ENCODE data around the gene MRPS9. TPM values are rescaled to one million over a fixed set of nuclear protein-coding genes. Genes with fewer than 3 reads are reported as not detected.

The MRPS9 gene
- total and polyA plus RNA-seq, 8 donors, result 8.7 to 30.9 (median 22.4) TPM; not detected in 1

DNA sequence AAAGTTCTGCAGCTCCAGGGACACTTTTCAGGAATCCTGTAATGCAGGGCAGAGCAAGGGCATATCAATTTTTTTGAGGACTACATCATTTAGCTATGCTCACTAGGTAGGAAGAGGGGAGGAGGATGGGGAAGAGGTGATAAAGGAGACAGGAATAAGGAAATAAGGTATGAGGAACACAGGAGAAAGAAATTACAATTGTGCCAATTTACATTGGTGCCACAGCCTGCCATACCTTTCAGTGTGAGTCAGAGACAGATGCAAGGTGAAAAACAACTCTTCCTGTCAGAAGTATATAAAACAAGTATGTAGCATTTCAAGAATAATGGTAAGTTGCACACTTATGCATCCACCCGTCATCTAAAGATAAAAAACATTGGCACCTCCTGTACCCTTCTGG lies 5.4 kb upstream of the MRPS9 start:
- Histone ChIP-seq H3K4me1 (peaks cover 0 to 9% (median 7%) of the 10 kb centered on the region in 4 donors), H3K27ac (no peak overlapping the region), H3K9me3 (no peaks in the 10 kb centered on the region), H3K27me3 (no peaks in the 10 kb centered on the region), H3K36me3 (no peaks in the 10 kb centered on the region), H3K4me3 (no peak overlapping the region)
- WGBS, 5 donors, result 73 to 92% (median 81%) methylated on average over 1 of the region's 1 CpG
- TF ChIP-seq, protein P1, sequence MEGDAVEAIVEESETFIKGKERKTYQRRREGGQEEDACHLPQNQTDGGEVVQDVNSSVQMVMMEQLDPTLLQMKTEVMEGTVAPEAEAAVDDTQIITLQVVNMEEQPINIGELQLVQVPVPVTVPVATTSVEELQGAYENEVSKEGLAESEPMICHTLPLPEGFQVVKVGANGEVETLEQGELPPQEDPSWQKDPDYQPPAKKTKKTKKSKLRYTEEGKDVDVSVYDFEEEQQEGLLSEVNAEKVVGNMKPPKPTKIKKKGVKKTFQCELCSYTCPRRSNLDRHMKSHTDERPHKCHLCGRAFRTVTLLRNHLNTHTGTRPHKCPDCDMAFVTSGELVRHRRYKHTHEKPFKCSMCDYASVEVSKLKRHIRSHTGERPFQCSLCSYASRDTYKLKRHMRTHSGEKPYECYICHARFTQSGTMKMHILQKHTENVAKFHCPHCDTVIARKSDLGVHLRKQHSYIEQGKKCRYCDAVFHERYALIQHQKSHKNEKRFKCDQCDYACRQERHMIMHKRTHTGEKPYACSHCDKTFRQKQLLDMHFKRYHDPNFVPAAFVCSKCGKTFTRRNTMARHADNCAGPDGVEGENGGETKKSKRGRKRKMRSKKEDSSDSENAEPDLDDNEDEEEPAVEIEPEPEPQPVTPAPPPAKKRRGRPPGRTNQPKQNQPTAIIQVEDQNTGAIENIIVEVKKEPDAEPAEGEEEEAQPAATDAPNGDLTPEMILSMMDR (IDR thresholded peaks at IDR 0.05), result no peak
- TF ChIP-seq EP300 (IDR thresholded peaks at IDR 0.05) (no peak), POLR2AphosphoS5 (IDR thresholded peaks at IDR 0.05) (no peak), POLR2A (IDR thresholded peaks at IDR 0.05) (no peak)
- DNase-seq, result no peak
- intact Hi-C loops (cut with DNase I; ENCODE audit: low total_unique reads), result no loop called here

- no peaks in the 10 kb centered on the region for H3K9me3 ChIP-seq
These were observed 3.7 kb upstream of the MRPS9 start for GRCh38 chr2:105034170-105034569.

GRCh38 chr2:105038383-105039061 lies 653 bp downstream of the MRPS9 start:
- Histone ChIP-seq H3K27me3 (no peaks in the 10 kb centered on the region), H3K9me3 (no peaks in the 10 kb centered on the region), H3K4me3 (peak overlapping the region; percentile 72 to 90 (median 81)), H3K36me3 (no peaks in the 10 kb centered on the region), H3K4me1 (peaks cover 0 to 53% (median 31%) of the 10 kb centered on the region in 4 donors), H3K27ac (peak overlapping the region; percentile 75 to 90 (median 85))
- WGBS, 5 donors, result 3 to 8% (median 6%) methylated on average over 17 of the region's 17 CpGs
- intact Hi-C loops (cut with DNase I; ENCODE audit: low total_unique reads), result no loop called here
- DNase-seq, result no peak
- TF ChIP-seq POLR2AphosphoS5 (IDR thresholded peaks at IDR 0.05) (no peak), POLR2A (IDR thresholded peaks at IDR 0.05) (no peak), EP300 (IDR thresholded peaks at IDR 0.05) (no peak)
- TF ChIP-seq, protein P1 (IDR thresholded peaks at IDR 0.05), result no peak

More at GRCh38 chr2:105034170-105034569, 3.7 kb upstream of the MRPS9 start:
- no peak for TF ChIP-seq POLR2A (IDR thresholded peaks at IDR 0.05)
- no peak for TF ChIP-seq EP300 (IDR thresholded peaks at IDR 0.05)
- TF ChIP-seq, protein P1 (IDR thresholded peaks at IDR 0.05), result no peak
- intact Hi-C loops (cut with DNase I; ENCODE audit: low total_unique reads), result no loop called here
- WGBS, 5 donors, result 91 to 100% (median 100%) methylated on average over 1 of the region's 1 CpG
- Histone ChIP-seq H3K4me1 (peaks cover 0 to 18% (median 14%) of the 10 kb centered on the region in 4 donors), H3K36me3 (no peaks in the 10 kb centered on the region), H3K27me3 (no peaks in the 10 kb centered on the region), H3K27ac (no peak overlapping the region), H3K4me3 (no peak overlapping the region)
- DNase-seq, result no peak

DNA sequence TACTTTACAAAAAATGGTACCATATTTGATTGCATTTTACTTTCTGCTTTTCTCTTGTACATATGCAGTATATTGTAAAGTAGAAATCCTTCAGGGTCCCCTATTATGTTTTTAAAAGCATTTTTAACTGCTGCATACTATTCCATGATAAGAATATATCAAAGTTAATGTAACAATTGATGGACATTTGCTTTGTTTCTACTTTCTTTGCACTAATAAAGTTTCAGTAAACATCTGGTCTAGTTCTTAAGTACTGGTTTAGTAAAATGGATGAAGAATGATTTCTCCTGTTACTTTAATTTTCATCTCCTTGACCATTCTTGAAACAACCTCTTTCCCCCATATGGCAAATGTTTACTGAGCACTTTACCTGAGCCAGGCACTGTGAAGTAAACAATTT lies 1.7 kb downstream of the MRPS9 start:
- TF ChIP-seq EP300 (IDR thresholded peaks at IDR 0.05) (no peak), POLR2A (IDR thresholded peaks at IDR 0.05) (no peak), POLR2AphosphoS5 (IDR thresholded peaks at IDR 0.05) (no peak)
- TF ChIP-seq, protein P1 (IDR thresholded peaks at IDR 0.05), result no peak
- peaks cover 0 to 53% (median 31%) of the 10 kb centered on the region in 4 donors for H3K4me1 ChIP-seq
- H3K9me3 ChIP-seq, result no peaks in the 10 kb centered on the region
- H3K4me3 ChIP-seq, result no peak overlapping the region
- no peaks in the 10 kb centered on the region for H3K36me3 ChIP-seq
- H3K27me3 ChIP-seq, result no peaks in the 10 kb centered on the region
- H3K27ac ChIP-seq, result no peak overlapping the region
- DNase-seq, result no peak
- intact Hi-C loops (cut with DNase I; ENCODE audit: low total_unique reads), result no loop called here

Data from stomach (tissue), 9 donors.